ENCODE results near the gene ZBTB16.

The ZBTB16 gene, protein sequence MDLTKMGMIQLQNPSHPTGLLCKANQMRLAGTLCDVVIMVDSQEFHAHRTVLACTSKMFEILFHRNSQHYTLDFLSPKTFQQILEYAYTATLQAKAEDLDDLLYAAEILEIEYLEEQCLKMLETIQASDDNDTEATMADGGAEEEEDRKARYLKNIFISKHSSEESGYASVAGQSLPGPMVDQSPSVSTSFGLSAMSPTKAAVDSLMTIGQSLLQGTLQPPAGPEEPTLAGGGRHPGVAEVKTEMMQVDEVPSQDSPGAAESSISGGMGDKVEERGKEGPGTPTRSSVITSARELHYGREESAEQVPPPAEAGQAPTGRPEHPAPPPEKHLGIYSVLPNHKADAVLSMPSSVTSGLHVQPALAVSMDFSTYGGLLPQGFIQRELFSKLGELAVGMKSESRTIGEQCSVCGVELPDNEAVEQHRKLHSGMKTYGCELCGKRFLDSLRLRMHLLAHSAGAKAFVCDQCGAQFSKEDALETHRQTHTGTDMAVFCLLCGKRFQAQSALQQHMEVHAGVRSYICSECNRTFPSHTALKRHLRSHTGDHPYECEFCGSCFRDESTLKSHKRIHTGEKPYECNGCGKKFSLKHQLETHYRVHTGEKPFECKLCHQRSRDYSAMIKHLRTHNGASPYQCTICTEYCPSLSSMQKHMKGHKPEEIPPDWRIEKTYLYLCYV

DNA sequence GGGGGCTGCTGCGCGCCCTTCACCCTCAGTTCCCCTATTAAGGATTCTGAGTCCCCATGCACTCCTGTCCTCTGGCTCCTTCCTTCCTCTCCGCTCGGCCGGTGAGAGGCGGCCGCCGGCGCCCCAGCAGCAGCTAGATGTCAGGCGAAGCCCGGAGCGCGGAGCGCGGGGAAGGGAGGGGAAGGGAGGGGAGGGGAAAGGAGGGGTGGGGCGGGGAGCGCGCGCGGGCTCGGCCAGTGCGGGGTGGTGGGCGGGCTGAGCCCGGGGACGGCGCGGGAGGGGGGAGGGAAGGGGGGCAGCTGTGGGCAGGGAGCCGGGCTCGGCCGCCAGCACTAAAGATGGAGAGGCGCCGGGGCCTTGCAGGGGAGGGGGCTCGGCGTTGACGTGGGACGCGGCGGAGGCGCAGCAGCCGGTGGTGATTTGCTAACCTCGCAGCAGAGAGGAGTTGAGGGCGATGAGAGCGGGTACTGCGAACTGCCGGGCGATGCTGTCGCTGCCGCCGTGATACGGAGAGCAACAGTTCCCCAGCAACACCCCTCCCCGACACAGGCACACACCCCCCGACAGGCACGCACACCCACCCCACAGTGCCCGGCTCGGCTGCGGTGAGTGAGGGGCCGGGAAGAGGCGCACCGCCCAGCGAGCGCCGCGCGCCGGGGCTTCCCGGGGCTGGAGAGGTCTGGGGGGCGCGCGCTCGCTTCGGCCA lies at the start of gene ZBTB16:
ZBTB16 (plus strand) TSS at position 434 of the 706 bp plus-strand sequence. CDS start 3,590 bp downstream, outside the sequence.
- peak; percentile 35 for DNase-seq

GRCh38 chr11:114010931-114011330 lies 48.6 kb upstream of the ZBTB16 start:
- no peak for DNase-seq

DNA sequence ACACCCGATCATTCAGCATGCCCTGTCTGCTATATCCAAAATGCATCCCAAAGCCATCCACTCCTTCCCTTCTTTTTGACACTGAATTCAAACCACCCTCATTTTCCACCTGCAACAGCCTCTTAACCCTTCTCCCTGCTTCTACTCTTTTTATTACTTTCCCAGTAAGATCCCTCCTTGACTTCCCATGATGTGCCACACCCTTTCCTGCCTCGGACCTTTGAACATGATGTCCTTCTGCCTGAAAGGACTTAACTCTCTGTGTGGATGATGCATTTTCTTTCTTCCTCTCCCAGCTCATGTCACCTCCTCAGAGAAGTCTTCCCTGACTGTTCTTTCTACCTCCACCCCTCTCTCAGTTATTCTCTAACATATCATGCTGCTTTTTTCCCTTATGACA lies 48.1 kb upstream of the ZBTB16 start:
- DNase-seq = no peak

DNA sequence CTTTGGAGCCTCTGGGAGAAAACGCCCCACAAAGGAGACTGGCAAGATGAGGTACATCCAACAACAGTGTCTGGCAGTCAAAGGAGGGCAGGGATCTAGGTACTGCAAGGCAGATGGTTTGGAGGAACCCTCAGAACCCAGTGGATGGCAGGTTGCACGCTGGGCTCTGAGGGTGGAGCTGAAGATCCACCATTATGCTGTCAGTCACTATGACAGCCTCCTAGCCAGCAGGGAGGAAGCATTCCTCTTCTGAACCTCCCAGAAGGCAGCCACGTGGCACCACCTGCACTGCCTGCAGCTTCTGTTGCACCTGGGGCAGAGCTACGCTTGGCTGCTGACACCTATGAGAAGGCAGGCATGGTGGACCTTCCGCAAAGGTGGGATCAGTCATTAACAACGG lies 44.4 kb upstream of the ZBTB16 start:
- no peak for DNase-seq

- no peak for DNase-seq
Measured at GRCh38 chr11:114016986-114017385, 42.5 kb upstream of the ZBTB16 start.

DNA sequence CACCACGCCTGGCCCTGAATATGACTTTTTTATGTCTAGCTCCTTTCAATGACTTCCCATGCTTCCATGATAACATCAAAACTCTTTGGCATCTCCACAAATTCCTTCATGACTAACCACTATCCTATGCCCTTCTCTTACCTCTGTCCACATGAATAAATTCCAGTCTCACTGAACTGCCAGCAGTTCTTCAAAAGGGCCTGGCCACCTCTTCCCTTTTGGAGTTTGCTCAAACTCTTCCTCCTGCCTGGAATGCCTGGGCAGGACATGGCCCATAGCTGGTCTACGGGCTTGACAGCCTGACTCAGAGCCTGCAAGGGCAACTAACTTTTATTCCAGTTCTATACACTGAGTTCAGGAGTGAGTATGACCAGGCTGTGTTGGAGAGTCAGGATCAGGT lies 41.8 kb upstream of the ZBTB16 start:
- DNase-seq = no peak

DNA sequence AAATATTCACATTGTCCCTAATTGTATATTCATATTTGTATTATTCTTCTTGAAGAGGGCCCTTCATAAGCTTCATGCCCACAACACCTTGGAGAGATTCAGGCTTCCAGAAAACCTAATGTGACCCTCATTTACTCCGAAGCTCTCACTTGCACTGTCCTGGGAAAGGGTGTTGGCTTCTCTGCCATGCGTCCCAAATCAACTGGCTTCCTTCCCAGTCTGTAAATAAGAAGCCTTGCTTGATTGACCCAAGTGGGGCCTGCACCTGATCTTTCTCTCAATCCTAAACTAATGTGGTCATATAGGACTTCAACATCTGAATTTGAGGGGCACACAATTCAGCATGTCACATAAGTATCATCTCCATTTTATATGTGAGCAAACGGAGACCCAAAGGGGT lies 40.5 kb upstream of the ZBTB16 start:
- DNase-seq = no peak

GRCh38 chr11:114019574-114019973 lies 39.9 kb upstream of the ZBTB16 start:
- DNase-seq = no peak

DNA sequence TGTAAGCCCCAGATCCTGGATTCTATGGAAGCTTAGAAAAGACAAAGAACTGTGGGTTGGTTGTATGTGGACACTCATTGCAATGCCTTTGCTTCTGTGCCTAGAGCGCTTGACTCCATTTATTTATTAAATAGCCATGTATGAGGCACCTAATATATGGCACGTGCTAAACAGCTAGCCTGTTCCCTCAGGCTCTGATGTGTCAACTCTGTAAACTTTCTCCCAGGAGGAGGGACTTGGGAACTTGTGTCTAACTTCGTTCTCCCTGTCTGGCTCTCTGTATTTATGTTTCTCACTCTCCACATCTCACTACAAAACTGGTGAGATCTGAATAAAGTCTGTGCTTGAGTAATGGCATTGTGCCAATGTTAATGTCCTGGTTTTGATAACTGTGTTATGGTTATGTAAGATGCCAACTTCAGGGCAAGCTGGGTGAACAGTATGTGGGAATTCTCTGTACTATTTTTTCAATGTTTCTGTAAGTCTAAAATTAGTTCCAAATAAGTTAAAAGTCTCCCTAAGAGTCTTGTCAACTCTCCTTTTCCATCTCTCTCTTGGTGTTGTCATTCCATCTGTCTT lies 34.1 kb upstream of the ZBTB16 start:
- no peak for DNase-seq

GRCh38 chr11:114026355-114026754 lies 33.2 kb upstream of the ZBTB16 start:
- no peak for DNase-seq

GRCh38 chr11:114027391-114027790 lies 32.1 kb upstream of the ZBTB16 start:
- no peak for DNase-seq

DNA sequence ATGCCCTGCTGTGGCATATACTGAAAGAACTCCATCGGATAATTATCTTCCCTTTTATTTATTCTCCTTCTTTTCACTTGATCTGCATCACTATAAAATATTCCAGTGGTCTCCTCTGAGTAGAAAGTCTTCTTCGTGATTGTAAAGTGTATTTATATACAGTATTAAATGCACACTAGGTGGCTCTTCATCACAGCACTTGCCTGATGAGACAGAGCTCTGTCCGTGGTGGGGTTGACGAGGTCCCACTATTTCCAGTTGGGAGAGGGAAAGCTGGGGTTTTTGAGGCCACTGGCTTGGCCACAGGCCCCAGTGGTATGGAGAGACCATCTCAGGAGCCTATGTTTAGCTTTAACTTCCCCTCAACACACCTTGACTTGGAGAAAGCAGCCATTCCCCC lies 31.6 kb upstream of the ZBTB16 start:
- DNase-seq = no peak

DNA sequence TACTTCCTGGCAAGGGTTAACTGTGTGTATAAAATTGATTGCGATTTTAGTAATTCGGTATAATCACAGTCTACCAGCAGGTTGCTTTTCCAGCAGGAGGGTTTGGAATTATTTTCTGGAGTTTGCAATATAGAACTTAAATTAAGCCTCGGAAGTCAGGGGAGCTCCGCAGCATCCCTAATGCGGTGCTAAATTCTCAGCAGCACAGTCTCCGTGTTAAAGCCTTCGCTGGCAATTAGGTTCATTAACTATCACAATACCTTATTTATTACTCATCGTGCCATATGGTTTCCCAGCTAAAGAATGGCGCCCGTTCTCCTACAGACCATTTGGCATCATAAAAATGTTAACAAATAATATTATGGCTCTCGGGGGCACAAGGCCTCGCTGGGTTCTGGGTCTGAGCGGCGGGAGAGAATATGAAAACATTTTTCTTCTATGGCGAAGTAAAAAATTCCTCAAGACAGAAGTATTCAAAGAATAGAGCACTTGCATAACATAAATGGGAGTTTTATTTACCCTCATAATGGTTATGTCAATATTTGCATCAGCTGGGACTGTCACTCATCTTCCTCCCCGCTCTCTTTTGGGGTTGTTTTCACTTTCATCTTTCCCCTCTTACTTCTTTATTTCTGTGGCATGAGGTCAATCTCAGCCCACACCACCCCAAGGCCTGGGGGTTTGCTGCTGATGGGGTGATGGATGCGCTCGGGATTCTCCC lies 28.1 kb upstream of the ZBTB16 start:
- no peak for DNase-seq

- no peak for DNase-seq
Measured at GRCh38 chr11:114031967-114032320, 27.6 kb upstream of the ZBTB16 start.

GRCh38 chr11:114033066-114033465 lies 26.4 kb upstream of the ZBTB16 start:
- DNase-seq = no peak

GRCh38 chr11:114033572-114033971 lies 25.9 kb upstream of the ZBTB16 start:
- DNase-seq = no peak

- no peak for DNase-seq
Measured at GRCh38 chr11:114034956-114035355, 24.6 kb upstream of the ZBTB16 start.

DNA sequence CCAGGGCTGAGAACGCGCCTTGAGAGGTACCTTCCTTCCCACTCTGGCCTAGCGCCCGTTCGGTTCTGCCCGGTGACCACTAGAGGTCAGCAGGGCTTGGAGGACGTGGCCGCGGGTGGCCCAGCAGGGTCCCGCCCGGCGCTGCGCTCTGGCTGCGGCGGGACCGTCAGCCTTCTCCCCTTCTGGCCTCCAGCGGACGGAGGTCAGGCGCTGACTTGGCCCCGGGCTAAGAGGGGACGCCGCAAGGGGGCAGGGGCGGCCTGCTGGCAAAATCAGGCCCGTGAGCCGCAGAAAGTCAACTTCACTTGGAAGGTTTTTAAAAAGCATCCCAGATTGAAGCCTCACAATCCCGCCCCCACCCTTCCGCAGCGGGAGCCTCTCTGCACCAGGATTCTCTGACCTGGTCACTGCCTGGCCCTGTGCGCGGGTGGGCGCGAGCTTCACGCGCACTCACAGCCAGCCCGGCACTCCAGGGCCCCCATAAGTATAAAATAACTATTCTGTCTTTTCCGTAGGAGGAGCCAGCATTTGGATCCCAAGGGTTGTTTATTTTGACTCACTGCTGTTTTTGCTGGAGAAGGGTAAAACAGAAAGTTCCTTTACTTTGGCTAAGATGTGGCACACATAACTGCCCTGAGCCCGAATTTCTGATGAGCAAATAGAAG lies 23.2 kb upstream of the ZBTB16 start:
- no peak for DNase-seq

GRCh38 chr11:114036958-114037357 lies 22.6 kb upstream of the ZBTB16 start:
- DNase-seq = no peak

DNA sequence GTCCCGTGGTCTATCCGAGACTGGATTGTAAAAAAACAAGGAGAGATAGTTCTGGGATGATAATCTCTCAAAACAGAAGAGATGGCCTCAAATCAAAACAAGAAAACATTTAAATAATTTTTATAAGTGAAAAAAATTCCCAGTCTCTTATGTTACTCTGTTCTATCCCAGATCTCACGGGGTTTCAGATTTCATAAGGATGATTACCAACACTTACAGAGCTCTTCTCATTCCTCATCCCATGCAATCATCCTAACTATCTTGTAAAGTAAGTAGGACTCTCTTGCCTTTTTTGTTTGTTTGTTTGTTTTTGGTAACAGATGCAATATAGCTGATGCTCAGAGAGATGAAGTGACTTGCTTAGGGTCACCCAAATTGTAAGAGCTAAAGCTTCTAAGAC lies 20.0 kb upstream of the ZBTB16 start:
- no peak for DNase-seq

DNA sequence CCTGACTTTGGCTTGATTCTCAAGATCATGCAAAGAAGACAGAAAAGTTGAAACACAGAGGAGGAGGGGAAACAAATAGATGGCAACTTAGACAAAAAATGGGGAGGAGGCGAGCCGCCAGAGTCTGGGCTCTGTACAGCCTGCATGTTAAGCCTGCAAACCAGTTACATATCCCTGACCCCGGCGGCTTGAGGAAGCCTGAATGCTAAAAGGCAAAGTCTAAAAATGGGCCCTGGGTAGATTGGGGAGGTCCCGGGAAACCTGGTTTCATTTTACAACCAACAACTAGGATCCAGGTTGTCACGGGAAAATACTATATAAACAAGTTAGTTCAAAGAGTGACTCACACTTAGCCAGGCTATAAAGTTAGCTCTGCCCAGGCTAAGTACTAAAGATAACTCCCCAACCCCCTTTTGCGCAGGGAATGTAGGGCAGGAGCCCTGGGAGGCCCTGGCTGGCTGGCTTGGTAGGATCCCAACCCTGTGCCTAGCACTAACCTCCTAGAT lies 18.8 kb upstream of the ZBTB16 start:
- no peak for DNase-seq

DNA sequence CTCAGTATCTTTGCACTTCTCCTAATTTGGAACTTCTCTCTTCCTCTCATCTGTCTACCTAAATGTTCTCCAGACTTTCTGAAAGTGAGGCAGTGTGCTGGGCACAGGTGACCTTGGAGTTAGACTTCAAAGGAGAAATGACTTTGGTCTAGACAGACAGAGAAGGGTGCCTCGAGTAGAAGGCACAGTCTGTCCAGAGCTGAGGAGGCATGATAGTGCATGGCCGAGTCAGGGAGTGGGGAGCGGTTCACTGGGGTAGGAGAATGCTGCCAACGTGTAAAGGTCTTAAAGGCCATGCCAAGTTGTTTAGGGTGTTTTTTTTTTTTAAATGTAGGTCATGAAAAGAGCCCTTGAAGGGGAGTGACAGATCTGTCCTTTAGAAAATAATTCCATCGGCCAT lies 17.3 kb upstream of the ZBTB16 start:
- no peak for DNase-seq

Measured in NCI-H1417 treated with DMSO at 0.1 percent for 48 hours (cell line).